ENCODE results near the gene TIAM2. TPM values are rescaled to one million over a fixed set of nuclear protein-coding genes. Genes with fewer than 3 reads are reported as not detected.

The TIAM2 gene
- total and polyA plus RNA-seq, 9 donors, result 9.1 to 15.6 (median 10.3) TPM

DNA sequence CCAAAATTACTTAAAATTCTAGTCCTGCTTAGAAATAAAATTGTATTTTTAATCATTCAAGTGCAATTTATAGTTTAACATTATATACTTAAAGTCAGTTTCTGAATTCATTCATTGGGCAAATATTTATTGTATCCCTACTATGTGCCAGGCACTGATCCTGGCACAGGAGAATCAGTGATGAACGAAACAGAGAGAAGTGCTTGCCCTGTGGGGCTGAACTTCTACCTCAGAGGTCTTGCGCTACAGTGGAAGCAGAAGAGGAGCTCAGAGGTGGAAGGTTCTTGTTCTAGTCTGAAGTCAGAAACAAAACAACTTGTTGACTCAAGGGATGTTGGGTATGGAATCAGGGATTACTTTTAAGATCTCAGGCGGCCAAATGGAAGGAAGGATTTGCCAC is 274.6 kb downstream of the TIAM2 start:
- DNase-seq, result no peak
- TF ChIP-seq POLR2A (IDR thresholded peaks at IDR 0.05) (no peak), EP300 (IDR thresholded peaks at IDR 0.05) (no peak)
- TF ChIP-seq, protein P1, sequence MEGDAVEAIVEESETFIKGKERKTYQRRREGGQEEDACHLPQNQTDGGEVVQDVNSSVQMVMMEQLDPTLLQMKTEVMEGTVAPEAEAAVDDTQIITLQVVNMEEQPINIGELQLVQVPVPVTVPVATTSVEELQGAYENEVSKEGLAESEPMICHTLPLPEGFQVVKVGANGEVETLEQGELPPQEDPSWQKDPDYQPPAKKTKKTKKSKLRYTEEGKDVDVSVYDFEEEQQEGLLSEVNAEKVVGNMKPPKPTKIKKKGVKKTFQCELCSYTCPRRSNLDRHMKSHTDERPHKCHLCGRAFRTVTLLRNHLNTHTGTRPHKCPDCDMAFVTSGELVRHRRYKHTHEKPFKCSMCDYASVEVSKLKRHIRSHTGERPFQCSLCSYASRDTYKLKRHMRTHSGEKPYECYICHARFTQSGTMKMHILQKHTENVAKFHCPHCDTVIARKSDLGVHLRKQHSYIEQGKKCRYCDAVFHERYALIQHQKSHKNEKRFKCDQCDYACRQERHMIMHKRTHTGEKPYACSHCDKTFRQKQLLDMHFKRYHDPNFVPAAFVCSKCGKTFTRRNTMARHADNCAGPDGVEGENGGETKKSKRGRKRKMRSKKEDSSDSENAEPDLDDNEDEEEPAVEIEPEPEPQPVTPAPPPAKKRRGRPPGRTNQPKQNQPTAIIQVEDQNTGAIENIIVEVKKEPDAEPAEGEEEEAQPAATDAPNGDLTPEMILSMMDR (IDR thresholded peaks at IDR 0.05), result no peak
- Histone ChIP-seq H3K27ac (no peak overlapping the region), H3K9me3 (no peaks in the 10 kb centered on the region), H3K36me3 (no peaks in the 10 kb centered on the region), H3K4me1 (ENCODE audit: insufficient read depth) (peaks cover 5% of the 10 kb centered on the region), H3K27me3 (no peaks in the 10 kb centered on the region), H3K4me3 (no peak overlapping the region)
- 65 to 78% (median 78%) methylated on average over 3 of the region's 3 CpGs for WGBS, 3 donors
- intact Hi-C loops (cut with DNase I), result no loop called here

DNA sequence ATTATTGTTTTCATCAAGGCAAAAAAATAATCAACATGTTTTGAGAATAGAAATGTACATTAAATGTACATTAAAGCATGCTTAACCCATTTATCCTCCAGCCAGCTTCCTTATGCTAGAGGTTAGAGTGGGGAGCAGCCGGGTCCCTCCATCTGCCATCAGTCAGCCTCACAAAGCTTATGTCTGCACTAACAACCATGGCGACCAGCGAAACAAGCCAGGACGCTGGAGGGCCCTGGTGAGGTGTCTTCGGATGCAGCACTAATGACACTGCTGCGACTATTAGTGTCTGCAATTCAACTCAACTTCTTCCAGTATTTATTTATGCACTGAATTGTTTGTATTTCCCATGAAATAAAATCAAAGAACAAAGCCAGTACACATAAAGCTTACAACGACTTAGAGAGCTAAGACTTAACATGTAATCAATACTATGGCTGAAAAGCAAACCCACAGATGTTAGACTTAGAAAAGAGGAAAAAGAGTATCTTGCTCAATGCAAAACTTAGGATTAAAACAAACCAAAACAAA is 275.5 kb downstream of the TIAM2 start:
- DNase-seq, result no peak
- Histone ChIP-seq H3K4me3 (no peak overlapping the region), H3K27me3 (no peaks in the 10 kb centered on the region), H3K9me3 (no peaks in the 10 kb centered on the region), H3K27ac (no peak overlapping the region), H3K4me1 (ENCODE audit: insufficient read depth) (peaks cover 5% of the 10 kb centered on the region), H3K36me3 (no peaks in the 10 kb centered on the region)
- 91 to 94% (median 93%) methylated on average over 7 of the region's 7 CpGs for whole genome bisulfite sequencing, 3 donors
- TF ChIP-seq POLR2A (IDR thresholded peaks at IDR 0.05), result no peak
- TF ChIP-seq, protein P1 (IDR thresholded peaks at IDR 0.05), result no peak
- intact Hi-C loops (cut with DNase I), result no loop called here

DNA sequence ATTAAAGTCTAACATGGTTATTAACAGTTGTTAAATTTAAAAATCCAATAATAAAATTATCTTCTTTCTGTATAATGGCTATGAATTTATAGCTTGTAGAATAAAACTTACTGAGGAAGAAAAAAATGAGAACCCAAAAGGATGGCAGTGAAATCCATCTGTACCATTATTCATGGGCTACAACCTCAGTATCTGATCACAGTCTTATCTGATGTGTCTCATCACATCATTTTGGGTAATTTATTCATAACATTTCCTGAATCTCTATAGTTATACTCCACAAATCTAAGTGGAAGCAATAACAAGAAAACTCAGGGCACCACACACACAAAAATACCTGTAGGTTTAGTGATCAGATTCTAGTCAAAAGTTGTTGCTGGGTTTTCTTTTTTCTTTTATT is 276.0 kb downstream of the TIAM2 start:
- Histone ChIP-seq H3K4me1 (ENCODE audit: insufficient read depth) (peaks cover 5% of the 10 kb centered on the region), H3K4me3 (no peak overlapping the region), H3K27me3 (no peaks in the 10 kb centered on the region), H3K36me3 (no peaks in the 10 kb centered on the region), H3K27ac (no peak overlapping the region), H3K9me3 (no peaks in the 10 kb centered on the region)
- no peak for DNase-seq
- intact Hi-C loops (cut with DNase I), result no loop called here
- TF ChIP-seq, protein P1 (IDR thresholded peaks at IDR 0.05), result no peak
- TF ChIP-seq POLR2A (IDR thresholded peaks at IDR 0.05) (no peak), EP300 (IDR thresholded peaks at IDR 0.05) (no peak)

DNA sequence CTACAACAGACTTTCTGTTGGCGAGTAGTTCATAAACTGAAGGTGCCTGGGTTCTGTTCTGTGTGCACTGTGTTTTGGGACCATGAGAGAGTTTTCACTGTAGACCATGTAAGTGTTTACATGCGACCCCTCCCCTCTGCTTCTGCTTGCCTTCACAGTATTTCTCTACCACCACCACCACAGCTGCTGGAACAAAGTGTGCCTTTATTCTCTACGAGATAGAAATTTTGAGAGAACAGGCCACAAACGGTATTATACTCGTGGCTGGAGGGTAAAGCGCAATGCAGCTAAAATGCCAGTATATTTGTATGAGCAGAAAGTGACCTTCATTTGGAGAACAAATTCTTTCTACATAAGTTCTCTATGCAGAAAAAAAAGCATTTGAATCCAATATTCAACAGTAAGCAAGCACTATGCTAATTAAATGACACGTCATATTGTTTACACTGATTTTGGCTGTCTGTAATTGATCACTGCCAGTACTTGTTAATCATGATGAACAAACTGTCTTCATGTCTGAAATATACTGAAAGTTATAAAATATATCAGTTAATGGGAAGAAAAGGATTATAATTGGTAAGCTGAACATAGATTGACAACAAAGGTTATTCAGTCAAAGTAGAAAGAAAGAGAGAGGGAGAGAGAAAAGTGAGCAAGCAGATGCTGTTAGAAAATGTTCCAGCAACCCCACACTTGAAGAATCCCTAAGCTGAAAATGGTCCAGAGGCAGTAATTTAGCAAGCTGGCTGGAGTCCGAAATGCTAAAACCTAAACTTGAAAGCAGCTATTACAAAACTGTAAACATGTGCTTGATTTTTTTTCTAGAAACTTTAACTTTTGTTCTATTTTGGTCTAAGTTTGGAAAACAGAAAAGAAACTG is 277.5 kb downstream of the TIAM2 start:
- Histone ChIP-seq H3K36me3 (no peaks in the 10 kb centered on the region), H3K9me3 (no peaks in the 10 kb centered on the region), H3K27me3 (no peaks in the 10 kb centered on the region), H3K27ac (peak overlapping the region; percentile 41), H3K4me3 (no peak overlapping the region), H3K4me1 (ENCODE audit: insufficient read depth) (peaks cover 6% of the 10 kb centered on the region)
- TF ChIP-seq POLR2A (IDR thresholded peaks at IDR 0.05) (no peak), EP300 (IDR thresholded peaks at IDR 0.05) (no peak)
- TF ChIP-seq, protein P1 (IDR thresholded peaks at IDR 0.05), result no peak
- WGBS, 3 donors, result 39 to 41% (median 40%) methylated on average over 8 of the region's 8 CpGs
- DNase-seq, result peak in 3 of 5 donors; percentile 32 to 46 (median 40)
- intact Hi-C loops (cut with DNase I), result no loop called here

All from ovary (tissue), 9 donors.